ENCODE measurements around the gene EXOC6B.

- TF ChIP-seq CTCF (IDR thresholded peaks at IDR 0.05) (no peak), POLR2A (IDR thresholded peaks at IDR 0.05) (no peak)
Measured at GRCh38 chr2:72837171-72837570, 11.3 kb upstream of the EXOC6B start.
